GM18502 (cell line): Measurements from ENCODE around the gene GORAB.

ENCODE experiments used
- ATAC-seq: cut with Tn5 transposase; IDR thresholded peaks from one replicate; pipeline ENCODE4 v1.9.1; 2021; ENCODE audit warnings: mild to moderate bottlenecking; ENCODE audit not compliant: unreplicated experiment, poor library complexity

GORAB gene

GRCh38 chr1:170531758-170532657 is at the start of gene GORAB:
Gene GORAB, plus strand, starts transcription at chr1:170532166. Its CDS starts 58 bp downstream, at chr1:170532224.
- peak; percentile 99 for ATAC-seq

- no peak for ATAC-seq
Measured at GRCh38 chr1:170483051-170483450, 48.9 kb upstream of the GORAB start.

- no peak for ATAC-seq
Measured at GRCh38 chr1:170487503-170487902, 44.5 kb upstream of the GORAB start.

- no peak for ATAC-seq
Measured at GRCh38 chr1:170491291-170491690, 40.7 kb upstream of the GORAB start.

- no peak for ATAC-seq
Measured at GRCh38 chr1:170494369-170494768, 37.6 kb upstream of the GORAB start.

- ATAC-seq, result no peak
Measured at GRCh38 chr1:170495006-170495405, 37.0 kb upstream of the GORAB start.

- no peak for ATAC-seq
Measured at GRCh38 chr1:170498876-170499275, 33.1 kb upstream of the GORAB start.

GRCh38 chr1:170503665-170504064 is 28.3 kb upstream of the GORAB start:
- no peak for ATAC-seq

- no peak for ATAC-seq
Measured at GRCh38 chr1:170510163-170510562, 21.8 kb upstream of the GORAB start.

- no peak for ATAC-seq
Measured at GRCh38 chr1:170511038-170511437, 20.9 kb upstream of the GORAB start.

- no peak for ATAC-seq
Measured at GRCh38 chr1:170513138-170513537, 18.8 kb upstream of the GORAB start.

GRCh38 chr1:170518185-170518834 is 13.7 kb upstream of the GORAB start:
- no peak for ATAC-seq

GRCh38 chr1:170518965-170519364 is 13.0 kb upstream of the GORAB start:
- no peak for ATAC-seq

- ATAC-seq, result no peak
Measured at GRCh38 chr1:170520601-170521000, 11.4 kb upstream of the GORAB start.

- no peak for ATAC-seq
Measured at GRCh38 chr1:170521818-170522217, 10.1 kb upstream of the GORAB start.

GRCh38 chr1:170530972-170531757 is 801 bp upstream of the GORAB start:
- ATAC-seq, result peak; percentile 0

GRCh38 chr1:170533298-170533697 is 1.3 kb downstream of the GORAB start:
- no peak for ATAC-seq

GRCh38 chr1:170534626-170535147 is 2.7 kb downstream of the GORAB start:
- ATAC-seq, result no peak

- ATAC-seq, result no peak
Measured at GRCh38 chr1:170535418-170535817, 3.5 kb downstream of the GORAB start.

GRCh38 chr1:170536924-170537551 is 5.1 kb downstream of the GORAB start:
- no peak for ATAC-seq
